CD4-positive, alpha-beta T cell treated with Interleukin-17A for 1 hour (primary cell): ENCODE data around the gene ZNF746.
A peak's percentile ranks its signal among the peaks of the same experiment; 100 is the strongest.

Source experiments
- DNase-seq: peaks from one replicate; pipeline ENCODE4 v3.0.0-alpha.2; 2020

ZNF746 gene

DNA sequence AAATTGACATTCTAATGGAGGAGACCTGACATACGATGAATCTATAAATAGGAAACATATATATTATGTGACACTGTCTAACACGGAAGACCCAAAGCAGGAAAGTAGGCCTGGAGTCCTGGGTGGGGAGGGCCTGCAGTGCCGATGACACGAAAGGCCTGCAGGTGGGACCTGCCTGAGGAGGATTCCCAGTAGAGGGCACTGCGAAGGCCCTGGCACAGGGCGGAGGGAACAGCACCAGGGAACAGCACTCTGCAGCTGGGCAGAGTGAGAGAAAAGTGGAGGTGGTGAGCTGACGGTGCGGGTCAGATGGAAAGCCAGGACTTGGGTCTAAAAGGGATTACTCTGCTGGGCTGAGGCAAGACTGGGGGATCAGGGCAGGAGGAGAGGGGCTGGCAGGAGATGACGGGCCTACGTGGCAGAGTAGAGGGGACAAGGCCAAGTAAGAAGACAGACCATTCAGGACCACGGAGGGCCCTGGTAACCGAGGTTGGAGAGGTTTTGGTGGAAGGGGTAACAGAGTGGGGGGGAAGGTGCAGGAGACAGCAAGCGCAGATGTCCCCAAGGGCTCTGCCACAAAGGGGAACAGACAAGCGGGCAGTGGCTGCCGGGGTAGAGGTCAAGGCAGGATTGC is 8.1 kb downstream of the ZNF746 start:
- no peak for DNase-seq

DNA sequence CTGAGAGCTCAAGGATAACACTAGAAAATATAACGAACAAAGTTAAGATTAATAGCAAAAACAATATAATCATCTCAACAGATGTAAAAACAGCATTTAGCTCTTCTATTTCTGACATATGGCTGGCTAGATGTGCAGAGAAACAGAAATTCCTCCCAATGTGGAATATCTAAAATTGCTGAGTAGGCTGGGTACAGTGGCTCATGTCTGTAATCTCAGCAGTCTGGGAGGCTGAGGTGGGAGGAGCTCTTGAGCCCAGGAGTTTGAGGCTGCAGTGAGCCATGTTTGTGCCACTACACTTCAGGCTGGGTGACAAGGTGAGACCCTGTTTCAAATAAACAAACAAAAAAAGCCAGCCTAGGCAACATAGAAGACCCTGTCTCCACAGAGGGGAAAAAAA is 18.0 kb downstream of the ZNF746 start:
- DNase-seq, result no peak

DNA sequence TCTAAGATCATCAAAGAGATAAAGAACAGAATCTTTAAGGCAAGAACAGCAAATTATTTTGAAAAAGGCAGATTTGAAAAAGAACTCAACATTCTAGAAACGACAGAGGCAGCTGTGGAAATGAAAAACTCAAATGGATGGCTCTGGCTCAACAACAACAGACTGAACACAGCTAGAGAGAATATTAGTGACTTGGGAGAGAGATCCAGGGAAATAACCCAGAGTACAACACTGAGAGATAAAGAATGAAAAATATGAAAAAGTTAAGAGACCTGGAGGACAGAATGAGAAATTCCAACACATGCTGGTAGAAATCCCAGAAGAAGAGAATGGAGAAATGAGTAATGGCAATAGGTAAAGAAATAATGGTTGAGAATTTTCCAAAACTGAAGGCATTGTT is 18.9 kb downstream of the ZNF746 start:
- DNase-seq, result no peak

DNA sequence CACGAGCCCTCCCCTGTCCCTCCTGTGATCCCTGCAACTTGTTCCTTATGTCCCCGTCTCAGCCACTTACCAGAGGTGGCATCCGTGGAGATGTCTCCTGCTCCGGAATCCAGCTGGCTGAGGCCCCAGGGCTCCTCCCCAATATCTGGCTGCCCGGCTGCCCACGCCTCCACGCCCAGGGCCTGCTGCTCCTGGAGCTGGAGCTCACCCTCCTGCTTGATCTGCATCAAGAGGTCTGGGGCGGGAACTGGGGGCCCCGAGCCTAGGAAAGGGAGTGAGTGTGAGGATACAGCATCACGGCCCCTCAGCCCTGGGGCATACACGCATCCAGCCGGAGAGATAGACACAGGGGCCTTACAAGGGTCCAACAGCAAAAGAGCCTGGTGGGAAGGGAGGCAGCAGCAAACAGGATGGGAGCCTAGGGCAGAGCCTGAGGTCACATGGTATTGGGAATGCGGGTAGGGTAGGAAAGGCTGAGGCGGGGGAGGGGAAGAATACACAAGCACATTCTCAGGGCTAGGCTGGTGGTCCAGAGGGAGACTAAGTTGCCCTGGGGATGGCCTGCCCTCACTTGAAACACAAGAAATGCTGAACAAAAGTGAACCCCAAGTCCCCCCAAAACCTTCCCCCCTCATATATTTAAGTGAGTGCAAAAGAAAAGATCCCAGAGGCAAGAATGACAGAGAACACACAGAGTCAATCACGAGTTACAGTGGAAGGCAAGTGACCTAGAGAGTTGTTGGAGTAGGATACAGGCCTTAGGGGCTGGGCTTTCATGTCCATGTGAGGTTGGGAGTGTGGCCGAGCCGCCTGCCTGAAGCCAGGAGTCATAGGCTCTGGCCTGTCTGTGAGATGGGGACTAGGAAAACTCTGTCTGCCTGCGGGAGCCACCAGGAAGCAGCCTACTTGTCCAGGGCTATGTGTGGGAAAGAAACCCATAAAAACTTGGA is 19.8 kb downstream of the ZNF746 start:
- no peak for DNase-seq

DNA sequence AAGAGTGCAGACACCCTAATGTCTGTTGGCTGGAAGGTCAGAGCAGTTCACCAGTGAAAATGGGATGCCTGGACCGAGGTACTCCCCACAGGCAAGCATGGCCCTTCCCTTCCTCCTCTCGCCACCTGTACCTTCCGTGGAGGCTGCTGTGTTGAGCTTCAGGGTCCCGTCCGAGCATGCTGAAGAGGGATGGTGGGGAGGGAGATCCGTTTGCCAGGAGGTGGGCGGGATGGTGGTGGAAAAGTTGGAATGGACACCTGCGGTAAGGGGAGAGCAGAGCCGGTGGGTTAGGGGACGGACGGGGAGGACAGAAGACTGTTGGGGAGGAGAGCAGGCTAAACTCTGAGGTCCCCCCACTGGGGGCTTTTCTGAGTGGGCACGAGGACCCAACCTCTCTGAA is 20.8 kb downstream of the ZNF746 start:
- no peak for DNase-seq

DNA sequence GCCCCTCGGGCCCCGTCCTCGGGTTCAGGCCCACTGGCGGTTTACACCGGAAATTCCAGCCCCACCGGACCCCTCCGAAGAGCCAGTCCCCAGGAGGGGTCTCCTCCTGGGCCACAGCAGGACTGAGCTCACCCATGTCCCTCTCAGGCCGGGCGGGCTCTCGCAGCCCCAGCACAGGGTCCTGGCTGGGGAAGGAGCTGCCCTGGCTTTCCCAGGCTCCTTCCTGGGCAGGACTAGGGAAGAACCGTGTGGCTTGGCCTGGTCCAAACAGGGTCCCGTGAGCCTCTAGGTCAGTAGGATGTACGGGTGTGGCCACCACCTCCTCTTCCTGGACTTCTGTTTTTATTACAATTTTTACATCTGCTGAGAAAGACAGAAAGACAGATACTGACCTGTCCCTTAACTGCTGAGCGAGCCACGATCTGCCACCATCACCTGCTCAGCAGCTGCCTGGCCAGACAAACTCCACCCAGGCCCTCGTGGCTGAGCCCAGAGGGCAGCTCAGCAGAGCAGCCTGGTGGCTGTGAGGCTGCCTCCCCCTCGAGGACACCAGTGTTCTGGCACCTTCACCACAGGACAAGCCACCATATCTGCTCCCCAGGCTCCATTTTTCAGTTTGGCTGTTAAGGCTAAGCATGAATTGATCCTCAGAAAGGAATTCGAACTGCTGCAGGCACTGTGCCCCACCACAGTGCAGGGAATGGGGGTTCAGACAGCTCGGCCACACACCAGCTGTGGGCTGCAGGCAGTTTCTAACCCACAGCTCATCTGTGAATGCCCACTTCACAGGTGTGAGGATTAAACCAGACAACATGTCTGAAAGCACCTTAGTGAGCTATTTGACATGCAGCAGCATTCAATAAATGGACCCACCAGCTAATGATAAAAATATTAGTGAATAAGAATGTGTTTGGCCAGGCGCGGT is 22.2 kb downstream of the ZNF746 start:
- no peak for DNase-seq

DNA sequence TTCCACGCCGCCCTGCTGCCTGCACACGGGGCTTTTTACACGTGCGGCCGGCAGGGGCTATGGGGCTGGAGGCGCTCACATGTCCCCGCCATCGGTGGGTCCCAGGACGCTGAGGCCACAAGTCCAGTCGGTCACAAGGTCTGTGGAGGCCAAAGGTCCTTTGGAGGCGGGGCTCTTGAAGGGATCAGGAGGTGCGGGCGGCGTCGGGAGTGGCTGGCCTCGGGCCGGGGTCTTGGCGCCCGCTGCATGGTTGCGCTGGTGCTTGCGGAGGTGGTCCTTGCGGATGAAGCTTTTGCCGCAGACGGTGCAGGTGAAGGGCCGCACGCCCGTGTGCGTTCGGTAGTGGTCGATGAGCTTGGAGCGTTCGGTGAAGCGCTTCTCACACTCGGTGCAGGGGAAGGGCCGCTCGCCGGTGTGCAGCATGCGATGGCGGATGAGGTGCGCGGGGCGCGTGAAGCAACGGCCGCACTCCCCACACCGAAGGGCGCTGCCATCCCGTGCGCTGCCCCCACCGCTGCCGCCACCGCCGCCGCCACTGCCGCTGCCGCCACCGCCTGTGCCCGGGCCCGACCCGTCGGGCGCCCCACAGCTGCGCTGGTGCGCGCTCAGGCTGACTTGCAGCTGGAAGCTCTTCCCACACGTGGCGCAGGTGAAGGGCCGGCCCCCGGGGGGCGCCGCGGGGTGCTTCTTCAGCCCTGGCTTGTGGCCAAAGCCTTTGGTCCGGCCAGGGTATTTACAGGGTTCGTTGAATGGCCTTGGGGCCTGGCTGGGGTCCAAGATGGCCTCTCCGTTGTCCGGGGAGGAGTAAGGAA is 23.1 kb downstream of the ZNF746 start:
- DNase-seq, result no peak

DNA sequence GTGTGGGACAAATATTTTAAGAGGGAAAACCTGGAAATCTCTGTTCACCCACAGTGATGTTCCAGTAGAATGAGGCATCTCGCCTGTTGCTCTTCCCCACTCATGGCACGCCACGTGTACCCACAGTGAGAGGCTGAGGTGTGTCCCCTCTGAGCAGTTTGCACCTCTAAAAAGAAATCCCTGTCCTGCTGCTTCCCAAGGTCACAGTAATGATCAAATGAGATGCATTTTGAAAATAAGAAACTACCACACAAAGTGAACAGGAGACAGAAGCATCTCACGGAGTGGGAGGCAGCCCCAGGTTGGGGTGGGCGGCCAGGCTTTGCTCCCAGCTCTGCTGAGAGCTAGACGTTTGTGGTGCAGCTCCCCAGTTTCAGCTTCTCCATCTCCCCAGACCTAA is 24.4 kb downstream of the ZNF746 start:
- DNase-seq, result no peak

DNA sequence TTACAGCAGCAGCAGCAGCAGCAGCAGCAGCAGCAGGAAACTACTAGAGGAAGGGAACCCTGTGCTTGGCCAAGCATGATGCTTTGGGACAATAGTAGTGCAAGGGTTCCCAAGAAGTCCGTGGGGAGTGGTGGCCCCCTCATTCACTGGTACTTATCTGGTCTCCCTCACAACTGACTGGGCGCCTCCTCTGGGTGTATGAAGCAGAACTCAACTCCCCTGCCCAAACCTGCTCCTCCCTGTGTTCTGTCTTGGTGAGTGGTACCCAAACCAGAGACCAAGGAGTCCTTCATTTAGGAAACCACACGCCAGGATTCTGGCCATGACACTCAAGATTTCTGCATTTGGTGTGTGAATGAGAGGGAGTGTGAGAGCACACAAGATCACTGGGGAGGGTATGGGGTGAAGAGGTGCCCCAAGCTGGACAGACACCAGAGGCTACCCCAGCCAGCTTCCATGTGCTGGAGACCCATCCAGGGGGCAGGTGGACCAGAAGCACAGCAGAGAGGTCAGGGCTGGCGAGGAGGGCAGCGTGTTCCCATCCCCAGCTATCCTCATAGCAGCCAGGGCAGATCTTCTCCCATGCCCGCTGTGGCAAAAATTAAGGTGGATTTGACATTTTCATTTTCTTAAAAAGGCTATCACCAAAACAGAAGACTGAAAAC is 26.2 kb downstream of the ZNF746 start:
- DNase-seq, result no peak

DNA sequence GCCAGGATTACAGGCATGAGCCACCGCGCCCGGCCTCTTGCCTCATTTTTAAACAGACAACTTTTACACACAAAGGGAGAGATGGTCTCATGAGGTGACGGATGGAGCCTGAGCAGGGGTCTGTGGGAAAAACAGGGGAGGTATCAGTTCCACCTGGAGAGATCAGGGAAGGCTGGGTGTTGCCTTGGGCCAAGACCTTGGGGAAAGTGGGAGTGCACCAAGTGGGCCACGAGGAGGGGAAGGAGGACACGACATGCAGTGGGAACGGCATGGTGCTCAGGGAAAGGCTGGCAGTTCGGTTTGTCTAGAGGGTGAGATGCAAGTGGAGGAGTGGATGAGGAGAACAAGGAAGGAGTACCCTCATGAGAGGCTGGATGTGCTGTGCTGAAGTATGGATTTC is 27.8 kb downstream of the ZNF746 start:
- DNase-seq, result no peak

DNA sequence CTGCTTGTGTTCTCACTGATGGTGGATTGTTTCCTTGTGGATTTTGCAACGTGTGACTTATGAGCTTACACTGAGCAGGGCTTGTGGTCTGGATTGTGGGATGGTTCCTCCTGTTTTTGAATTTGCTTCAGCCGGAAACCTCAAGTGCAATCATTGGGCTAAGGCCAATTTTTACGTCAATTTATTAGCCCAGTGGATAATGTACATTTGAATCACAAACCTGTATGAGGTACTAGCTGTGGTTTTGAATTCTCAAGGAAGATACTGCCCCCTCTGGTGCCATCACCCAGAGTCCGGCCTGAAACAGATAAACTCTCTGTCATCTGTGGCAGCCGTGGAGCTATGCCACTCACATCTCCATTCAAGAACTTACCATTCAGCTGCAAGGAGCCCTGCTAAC is 29.4 kb downstream of the ZNF746 start:
- DNase-seq, result no peak

DNA sequence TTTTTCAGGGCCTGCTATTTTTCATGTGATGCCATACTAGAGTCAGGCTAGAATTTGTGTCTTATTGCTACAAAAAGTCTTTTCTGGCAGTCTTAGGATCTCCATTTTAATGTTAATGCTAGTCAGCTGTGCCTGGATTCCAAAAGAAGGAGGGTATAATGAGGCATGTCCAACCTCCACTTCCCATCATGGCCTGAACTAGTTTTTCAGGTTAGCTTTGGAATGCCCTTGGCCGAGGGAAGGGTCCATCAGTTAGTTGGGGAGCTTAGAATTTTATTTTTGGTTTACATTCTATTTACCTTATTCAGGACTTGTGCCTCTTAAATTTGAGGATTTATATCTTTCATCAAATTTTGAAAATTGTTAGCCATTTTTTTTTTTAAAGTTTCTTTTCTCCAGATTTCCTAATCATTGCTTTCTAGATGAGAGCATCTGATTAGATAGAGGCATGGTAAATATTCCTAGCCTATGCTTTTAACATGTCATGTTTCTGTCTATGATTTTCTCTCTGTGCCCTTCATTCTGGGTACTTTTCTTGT is 30.2 kb downstream of the ZNF746 start:
- DNase-seq, result no peak

DNA sequence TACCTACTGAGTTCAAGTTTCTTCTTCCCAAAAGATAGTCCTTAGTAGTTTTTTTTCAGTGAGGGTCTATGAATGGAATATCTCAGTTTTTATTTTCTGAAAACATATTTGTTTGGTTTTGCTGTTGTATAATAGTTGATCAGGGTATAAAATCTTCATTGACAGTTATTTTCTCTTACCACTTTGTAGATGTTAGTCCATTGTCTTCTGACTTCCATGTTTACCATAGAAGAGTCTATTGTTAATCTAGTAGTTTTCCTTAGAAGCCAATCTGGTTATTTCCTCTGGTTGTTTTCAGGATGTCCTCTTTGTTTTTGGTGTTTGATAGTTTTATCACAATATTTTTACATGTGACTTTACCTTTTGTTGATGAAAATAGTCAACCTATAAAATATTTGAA is 31.2 kb downstream of the ZNF746 start:
- no peak for DNase-seq

DNA sequence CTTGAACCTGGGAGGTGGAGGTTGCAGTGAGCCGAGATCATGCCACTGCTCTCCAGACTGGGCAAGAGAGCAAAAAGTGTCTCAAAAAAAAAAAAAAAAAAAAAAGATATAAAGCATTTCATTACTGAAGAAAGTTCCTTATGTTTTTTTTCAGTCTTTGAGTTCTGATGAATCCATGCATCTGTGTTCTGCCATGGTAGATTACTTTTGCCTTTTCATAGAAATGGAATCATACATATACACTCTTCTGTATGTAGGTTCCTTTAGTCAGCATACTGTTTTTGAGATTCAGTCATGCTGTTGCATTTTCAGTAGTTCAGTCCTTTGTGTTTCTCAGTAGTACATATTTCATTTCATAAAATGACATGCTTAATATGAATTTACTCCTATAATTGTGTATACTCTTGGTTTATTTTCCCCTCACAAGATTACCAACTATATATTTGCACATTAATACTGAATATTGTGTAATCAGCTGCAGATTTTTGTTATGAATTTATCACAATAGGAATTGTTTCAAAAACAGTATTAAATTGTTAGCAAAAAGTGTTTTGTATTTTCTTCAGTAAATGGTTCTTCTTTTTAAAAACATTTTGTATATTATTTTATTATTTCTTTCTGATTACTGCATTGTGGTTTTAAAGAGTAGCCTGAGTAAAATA is 34.0 kb downstream of the ZNF746 start:
- DNase-seq, result no peak

DNA sequence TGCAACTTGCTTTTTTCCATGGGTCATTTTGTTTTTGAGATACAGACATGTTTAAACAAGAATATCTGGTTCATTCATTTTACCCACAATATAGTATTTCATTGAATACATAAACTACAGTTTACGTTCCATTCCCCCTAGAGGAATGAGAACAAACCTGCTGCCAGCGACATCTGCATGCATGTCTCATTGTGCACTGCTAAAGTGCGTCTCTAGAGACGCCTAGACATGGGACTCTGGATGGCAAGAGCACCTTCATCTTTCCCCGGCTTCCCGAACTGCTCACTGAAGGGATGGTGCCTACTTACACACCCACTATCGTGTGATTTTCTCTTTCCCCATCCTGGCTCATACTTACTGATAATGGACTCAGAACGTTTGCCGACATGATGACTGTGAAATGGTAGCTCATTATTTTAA is 35.5 kb downstream of the ZNF746 start:
- DNase-seq, result no peak

DNA sequence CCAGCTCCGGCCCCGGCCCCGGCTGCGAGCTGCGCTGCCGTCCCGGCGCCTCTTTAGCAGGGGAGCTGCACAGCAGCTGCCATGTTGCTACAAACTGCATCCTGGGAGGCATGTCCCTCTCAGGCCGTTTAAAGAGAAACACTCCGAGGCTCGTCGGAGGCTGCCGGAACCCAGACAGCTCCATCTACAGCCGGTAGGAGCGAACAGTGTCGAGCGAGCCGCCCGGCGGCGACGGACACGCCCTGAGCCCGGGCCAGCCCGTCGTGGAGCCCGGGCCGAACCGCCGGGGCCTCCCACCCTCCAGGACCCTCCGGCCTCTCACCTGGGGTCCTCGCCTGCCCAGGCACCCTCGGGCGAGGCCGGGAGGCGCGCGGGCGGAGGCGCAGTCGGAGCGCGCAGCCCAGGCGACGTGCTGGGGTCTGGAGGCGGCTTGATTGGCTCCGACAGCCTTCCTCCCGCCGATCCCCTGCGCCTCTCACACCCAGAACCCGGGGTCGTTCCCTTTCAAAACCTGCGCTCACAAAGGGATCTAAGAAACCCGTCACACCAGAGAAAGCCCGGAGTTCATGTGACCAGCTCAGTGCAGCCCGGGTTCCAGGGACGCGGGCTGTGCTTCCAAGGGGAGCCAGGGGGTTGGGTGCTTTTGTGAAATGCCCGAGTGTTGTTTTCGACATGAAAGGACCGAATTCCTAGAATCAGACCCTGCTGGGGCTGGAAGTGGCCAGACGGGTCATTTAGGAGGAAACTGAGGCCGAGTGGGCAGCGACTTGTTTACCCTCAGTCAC is 36.9 kb downstream of the ZNF746 start, which contains the start of gene ZNF777:
ZNF777 (minus strand) TSS at position 570 of the 785 bp plus-strand sequence. CDS start 5,040 bp downstream, outside the sequence.
- peak; percentile 87 for DNase-seq

DNA sequence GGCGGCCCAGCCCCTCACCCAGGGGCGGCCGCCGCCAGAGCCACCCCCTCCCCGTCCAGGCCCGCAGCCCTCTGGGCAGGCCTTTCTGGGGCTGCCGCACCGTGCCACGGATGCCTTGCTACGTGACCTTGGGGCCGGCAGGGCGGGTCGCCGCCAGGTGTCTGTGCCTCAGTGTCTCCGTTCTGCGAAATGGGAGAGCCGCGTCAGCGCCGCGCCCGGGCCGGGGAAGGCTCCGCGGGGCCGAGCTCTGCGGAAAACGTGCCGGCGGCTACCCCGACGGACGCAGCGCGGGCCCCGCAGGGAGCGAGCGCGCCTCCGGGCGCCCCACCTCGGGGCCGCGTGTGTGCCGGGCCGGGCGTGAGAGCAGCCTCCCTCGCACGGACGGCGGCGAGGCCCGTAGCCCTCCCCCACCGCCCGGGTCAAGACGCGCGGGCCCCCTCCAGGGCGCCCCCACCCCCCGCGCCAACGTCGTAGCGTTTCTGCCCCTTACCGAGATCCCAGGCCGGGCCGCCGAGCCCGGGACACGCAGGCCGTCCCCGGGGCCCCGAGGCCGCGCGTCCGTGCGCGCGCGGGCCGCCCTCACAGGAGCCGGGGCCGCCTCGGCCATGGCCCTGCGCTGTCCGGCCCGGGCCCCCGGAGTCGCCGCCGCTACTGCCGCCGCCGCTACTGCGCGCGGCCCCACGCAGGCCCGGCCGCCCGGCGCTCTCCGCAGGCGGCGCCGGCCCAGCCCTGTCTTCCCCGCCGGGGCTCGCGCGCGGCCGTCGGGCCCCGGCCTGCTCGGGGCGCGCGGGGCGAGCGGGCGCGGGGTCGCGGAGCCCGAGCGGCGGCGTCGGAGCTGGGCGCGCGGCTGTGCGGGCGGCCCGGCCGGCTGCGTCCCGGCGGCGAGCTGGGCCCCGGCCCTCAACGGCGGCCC is 37.8 kb downstream of the ZNF746 start:
- no peak for DNase-seq

DNA sequence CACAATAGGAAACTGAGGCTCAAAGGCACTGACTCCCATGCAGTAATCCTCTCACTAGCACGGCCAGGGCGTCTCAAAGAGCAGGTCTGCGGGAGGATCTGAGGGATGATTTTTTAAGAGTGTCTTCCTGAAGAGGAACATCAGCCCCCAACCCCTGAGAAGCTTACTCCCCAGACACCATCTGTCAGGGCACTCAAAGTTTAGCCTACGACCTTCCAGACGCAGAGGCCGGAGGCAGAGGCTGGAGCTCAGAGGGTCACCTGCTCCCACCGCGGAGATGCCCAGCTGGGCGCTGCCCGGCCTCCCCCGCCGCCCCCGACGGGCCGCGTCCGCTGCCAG is 38.4 kb downstream of the ZNF746 start:
- no peak for DNase-seq

DNA sequence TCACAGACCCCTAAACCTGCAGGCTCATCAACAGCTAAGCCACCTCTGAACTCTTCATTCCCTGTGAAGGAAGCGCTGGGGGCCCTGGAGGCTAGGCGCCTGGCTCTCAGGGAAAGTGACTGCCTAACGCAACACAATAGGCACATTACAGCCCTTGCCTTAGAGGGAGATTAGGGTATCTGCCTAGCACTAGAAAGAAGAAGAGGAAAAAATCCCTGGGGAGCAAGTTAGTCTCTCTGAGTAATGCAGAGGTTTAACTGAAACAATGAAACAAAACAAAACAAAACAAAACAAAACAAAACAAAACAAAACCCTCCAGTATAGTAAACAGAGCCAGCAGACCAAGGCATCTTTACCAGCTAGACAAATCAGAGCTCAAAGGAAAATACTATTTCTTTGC is 39.4 kb downstream of the ZNF746 start:
- no peak for DNase-seq
